NCI-H1417 treated with DMSO at 0.1 percent for 48 hours (cell line): Measurements from ENCODE around the gene RAD50.
A peak's percentile ranks its signal among the peaks of the same experiment; 100 is the strongest.
"Not testable (repeated sequence)": the region's sequence is repeated elsewhere in the genome, so short reads cannot be mapped to it uniquely, and the experiment has no call there.

ENCODE experiments used
- DNase-seq: peaks from one replicate; lab custom pipeline; 2025; lab: John Stamatoyannopoulos, UW

The RAD50 gene

GRCh38 chr5:132556763-132557477, at the start of gene RAD50:
TSS of gene RAD50 (plus strand) at chr5:132556977. CDS start at chr5:132557325, 348 bp downstream.
- peak; percentile 62 for DNase-seq

GRCh38 chr5:132510076-132510475, 46.7 kb upstream of the RAD50 start:
- DNase-seq = no peak

GRCh38 chr5:132513618-132514336, 43.0 kb upstream of the RAD50 start:
- DNase-seq = not testable (repeated sequence)

- DNase-seq = not testable (repeated sequence)
Observed at GRCh38 chr5:132522067-132522466, 34.7 kb upstream of the RAD50 start.

GRCh38 chr5:132524877-132525276, 31.9 kb upstream of the RAD50 start:
- not testable (repeated sequence) for DNase-seq

GRCh38 chr5:132525299-132525724, 31.5 kb upstream of the RAD50 start:
- DNase-seq = no peak

GRCh38 chr5:132526290-132526973, 30.3 kb upstream of the RAD50 start:
- no peak for DNase-seq

- DNase-seq = no peak
Observed at GRCh38 chr5:132526974-132527564, 29.7 kb upstream of the RAD50 start.

GRCh38 chr5:132528021-132528420, 28.8 kb upstream of the RAD50 start:
- DNase-seq = no peak

- no peak for DNase-seq
Observed at GRCh38 chr5:132528866-132529634, 27.7 kb upstream of the RAD50 start.

GRCh38 chr5:132530946-132531345, 25.8 kb upstream of the RAD50 start:
- no peak for DNase-seq

GRCh38 chr5:132539716-132540115, 17.1 kb upstream of the RAD50 start:
- no peak for DNase-seq

- no peak for DNase-seq
Observed at GRCh38 chr5:132540149-132540548, 16.6 kb upstream of the RAD50 start.

- no peak for DNase-seq
Observed at GRCh38 chr5:132540764-132541163, 16.0 kb upstream of the RAD50 start.

- DNase-seq = no peak
Observed at GRCh38 chr5:132543472-132544201, 13.1 kb upstream of the RAD50 start, which contains the start of gene IL5. TSS of gene IL5 (minus strand) at chr5:132543522. CDS start at chr5:132543478, 44 bp downstream.

- DNase-seq = no peak
Observed at GRCh38 chr5:132546108-132546507, 10.7 kb upstream of the RAD50 start.

GRCh38 chr5:132547269-132547668, 9.5 kb upstream of the RAD50 start:
- DNase-seq = no peak

- DNase-seq = not testable (repeated sequence)
Observed at GRCh38 chr5:132548834-132549233, 7.9 kb upstream of the RAD50 start.

GRCh38 chr5:132549576-132549975, 7.2 kb upstream of the RAD50 start:
- no peak for DNase-seq

- peak; percentile 52 for DNase-seq
Observed at GRCh38 chr5:132556153-132556762, 519 bp upstream of the RAD50 start.
